ENCODE measurements around the gene HIVEP1. TPM values are rescaled to one million over a fixed set of nuclear protein-coding genes. Genes with fewer than 3 reads are reported as not detected.

Gene HIVEP1
- total RNA-seq, 2 donors from 2014 or later, result 22.3 to 34.4 TPM

- peaks cover 4 to 21% of the 10 kb centered on the region in 2 donors for H3K4me1 ChIP-seq (ENCODE audit: control insufficient read depth in 1 of 2, low read depth in 2 of 2)
Observed at GRCh38 chr6:12083763-12084162, 71.7 kb downstream of the HIVEP1 start.

GRCh38 chr6:12084681-12085080 is 72.6 kb downstream of the HIVEP1 start:
- DNase-seq (ENCODE audit: low spot score) (no peak), ATAC-seq (ENCODE audit: insufficient number of reproducible peaks, low FRiP score, low read depth) (no peak)
- Histone ChIP-seq H3K4me3 (no peak overlapping the region), H3K27ac (no peak overlapping the region), H3K27me3 (replicated peaks; ENCODE audit: insufficient read depth) (no peaks in the 10 kb centered on the region), H3K9me3 (no peaks in the 10 kb centered on the region), H3K36me3 (no peaks in the 10 kb centered on the region), H3K4me1 (ENCODE audit: control insufficient read depth in 1 of 2, low read depth in 2 of 2) (peaks cover 4 to 21% of the 10 kb centered on the region in 2 donors)
- no peak for TF ChIP-seq CTCF (IDR thresholded peaks at IDR 0.05)

More at GRCh38 chr6:12083763-12084162, 71.7 kb downstream of the HIVEP1 start:
- DNase-seq (ENCODE audit: low spot score) (no peak), ATAC-seq (ENCODE audit: insufficient number of reproducible peaks, low FRiP score, low read depth) (no peak)
- Histone ChIP-seq H3K27me3 (replicated peaks; ENCODE audit: insufficient read depth) (no peaks in the 10 kb centered on the region), H3K27ac (no peak overlapping the region), H3K36me3 (no peaks in the 10 kb centered on the region), H3K4me3 (no peak overlapping the region), H3K9me3 (no peaks in the 10 kb centered on the region)
- TF ChIP-seq CTCF (IDR thresholded peaks at IDR 0.05), result no peak

- H3K4me1 ChIP-seq (ENCODE audit: control insufficient read depth in 1 of 2, low read depth in 2 of 2), result peaks cover 2 to 7% of the 10 kb centered on the region in 2 donors
- TF ChIP-seq CTCF (IDR thresholded peaks at IDR 0.05), result no peak
- no peak overlapping the region for H3K4me3 ChIP-seq
- H3K9me3 ChIP-seq, result no peaks in the 10 kb centered on the region
- no peak for ATAC-seq (ENCODE audit: insufficient number of reproducible peaks, low FRiP score, low read depth)
- no peaks in the 10 kb centered on the region for H3K27me3 ChIP-seq (replicated peaks; ENCODE audit: insufficient read depth)
- no peaks in the 10 kb centered on the region for H3K36me3 ChIP-seq
- no peak overlapping the region for H3K27ac ChIP-seq
- DNase-seq (ENCODE audit: low spot score), result no peak
Observed at GRCh38 chr6:12088531-12088930, 76.4 kb downstream of the HIVEP1 start.

GRCh38 chr6:12090714-12091113 is 78.6 kb downstream of the HIVEP1 start:
- Histone ChIP-seq H3K36me3 (no peaks in the 10 kb centered on the region), H3K27ac (no peak overlapping the region), H3K4me3 (no peak overlapping the region), H3K27me3 (replicated peaks; ENCODE audit: insufficient read depth) (no peaks in the 10 kb centered on the region), H3K4me1 (ENCODE audit: control insufficient read depth in 1 of 2, low read depth in 2 of 2) (no peaks in the 10 kb centered on the region), H3K9me3 (no peaks in the 10 kb centered on the region)
- ATAC-seq (ENCODE audit: insufficient number of reproducible peaks, low FRiP score, low read depth), result no peak
- no peak for DNase-seq (ENCODE audit: low spot score)
- TF ChIP-seq CTCF (IDR thresholded peaks at IDR 0.05), result no peak

GRCh38 chr6:12092762-12093161 is 80.7 kb downstream of the HIVEP1 start:
- H3K36me3 ChIP-seq, result no peaks in the 10 kb centered on the region
- no peak for TF ChIP-seq CTCF (IDR thresholded peaks at IDR 0.05)
- H3K4me3 ChIP-seq, result no peak overlapping the region
- no peaks in the 10 kb centered on the region for H3K9me3 ChIP-seq
- DNase-seq (ENCODE audit: low spot score), result no peak
- H3K27ac ChIP-seq, result no peak overlapping the region
- no peaks in the 10 kb centered on the region for H3K4me1 ChIP-seq (ENCODE audit: control insufficient read depth in 1 of 2, low read depth in 2 of 2)
- H3K27me3 ChIP-seq (replicated peaks; ENCODE audit: insufficient read depth), result no peaks in the 10 kb centered on the region
- ATAC-seq (ENCODE audit: insufficient number of reproducible peaks, low FRiP score, low read depth), result no peak
